T-helper 1 cell treated with Interleukin-12 subunit alpha and Interleukin-12 subunit beta and Interleukin-4 antibody, amounts not matched to agents 30 ng/mL and 1 ng/mL, for 36 hours (primary cell): ENCODE results near the gene LY86. TPM values are rescaled to one million over a fixed set of nuclear protein-coding genes. Genes with fewer than 3 reads are reported as not detected.

Experiments
- intact Hi-C: fragments of 100-400 bp; cut with micrococcal nuclease; formaldehyde crosslinking; loops from one replicate; pipeline ENCODE4 v1.15.1; 2024
- total RNA-seq: library from RNA; stranded (reverse); gene quantifications from 2 replicates; pipeline ENCODE4 v1.2.3, GENCODE V29; 2022

The LY86 gene
- total RNA-seq, 1 donor from 2014 or later: 5.8 TPM

GRCh38 chr6:6616656-6617055 lies 28.1 kb downstream of the LY86 start:
- intact Hi-C loops: no loop called here

- intact Hi-C loops: no loop called here
Observed at GRCh38 chr6:6619021-6619794, 30.7 kb downstream of the LY86 start.

- intact Hi-C loops: no loop called here
Observed at GRCh38 chr6:6620766-6621425, 32.4 kb downstream of the LY86 start.

GRCh38 chr6:6622501-6622900 lies 34.0 kb downstream of the LY86 start:
- intact Hi-C loops: no loop called here

GRCh38 chr6:6623553-6623952 lies 35.0 kb downstream of the LY86 start:
- intact Hi-C loops: no loop called here

- intact Hi-C loops: no loop called here
Observed at GRCh38 chr6:6624269-6624990, 35.9 kb downstream of the LY86 start.

- intact Hi-C loops: no loop called here
Observed at GRCh38 chr6:6626187-6626586, 37.7 kb downstream of the LY86 start.

GRCh38 chr6:6629402-6629801 lies 40.9 kb downstream of the LY86 start:
- intact Hi-C loops: no loop called here

GRCh38 chr6:6631053-6631452 lies 42.5 kb downstream of the LY86 start:
- intact Hi-C loops: no loop called here

GRCh38 chr6:6631534-6632276 lies 43.2 kb downstream of the LY86 start:
- intact Hi-C loops: no loop called here

GRCh38 chr6:6633898-6634734 lies 45.6 kb downstream of the LY86 start:
- intact Hi-C loops: no loop called here

GRCh38 chr6:6634735-6635075 lies 46.2 kb downstream of the LY86 start:
- intact Hi-C loops: no loop called here

GRCh38 chr6:6635291-6635690 lies 46.8 kb downstream of the LY86 start:
- intact Hi-C loops: no loop called here

- intact Hi-C loops: no loop called here
Observed at GRCh38 chr6:6635869-6636268, 47.3 kb downstream of the LY86 start.

GRCh38 chr6:6639572-6639971 lies 51.1 kb downstream of the LY86 start:
- intact Hi-C loops: no loop called here

GRCh38 chr6:6640926-6641325 lies 52.4 kb downstream of the LY86 start:
- intact Hi-C loops: no loop called here

- intact Hi-C loops: loop anchor here (1.0 to 2.0 kb wide), 4 partner anchors 8 to 33 kb away; no protein-coding TSS in a partner anchor
Observed at GRCh38 chr6:6643398-6643797, 54.9 kb downstream of the LY86 start.

GRCh38 chr6:6645261-6645917 lies 56.9 kb downstream of the LY86 start:
- intact Hi-C loops: no loop called here

- intact Hi-C loops: no loop called here
Observed at GRCh38 chr6:6646384-6646783, 57.9 kb downstream of the LY86 start.

GRCh38 chr6:6646859-6647258 lies 58.3 kb downstream of the LY86 start:
- intact Hi-C loops: no loop called here
